OCI-LY7 (cell line): ENCODE measurements around the gene PTPRN.

Experiments
- CTCF ChIP-seq: fragments of 200-600 bp; sonication (generic); conservative IDR thresholded peaks from 2 replicates; pipeline ENCODE4 v1.5.1; 2014; ENCODE audit warnings: mild to moderate bottlenecking, antibody characterized with exemption, low read length, moderate library complexity, mixed read lengths
- EZH2phosphoT487 ChIP-seq: fragments of 200-600 bp; sonication (generic); IDR thresholded peaks from 2 replicates; pipeline ENCODE4 v1.6.1; 2018; ENCODE audit warnings: low read depth, borderline replicate concordance, mild to moderate bottlenecking, mixed run types, antibody characterized with exemption, low read length, moderate library complexity, mixed read lengths

GRCh38 chr2:219279916-219280516 is 29.2 kb downstream of the PTPRN start:
- TF ChIP-seq CTCF (peak; percentile 74), EZH2phosphoT487 (no peak)
